Measurements from ENCODE around the gene HYOU1. TPM values are rescaled to one million over a fixed set of nuclear protein-coding genes. Genes with fewer than 3 reads are reported as not detected.

HYOU1 gene
- total and polyA plus RNA-seq, 7 donors = 6.0 to 106 (median 26.8) TPM

- H3K4me1 ChIP-seq = peaks cover 0 to 37% (median 22%) of the 10 kb centered on the region in 4 donors
- peak overlapping the region; percentile 71 to 96 (median 86) for H3K4me3 ChIP-seq
- TF ChIP-seq EP300 (IDR thresholded peaks at IDR 0.05) = no peak
- peak; percentile 64 to 76 (median 66) for TF ChIP-seq CTCF (IDR thresholded peaks at IDR 0.05)
- intact Hi-C loops (cut with DNase I) = loop anchor here (2.0 to 5.0 kb wide), 3 partner anchors 77 to 222 kb away; partner anchors contain the start of genes MCAM, RPS25 and TRAPPC4
- H3K27me3 ChIP-seq = no peaks in the 10 kb centered on the region
- peak; percentile 94 for DNase-seq
- H3K36me3 ChIP-seq = peaks cover 8 to 26% (median 11%) of the 10 kb centered on the region in 4 donors
- H3K27ac ChIP-seq = peak overlapping the region; percentile 97 to 99 (median 98)
- 0 to 1% methylated on average over 19 of the region's 19 CpGs for WGBS, 2 donors
- H3K9me3 ChIP-seq = no peaks in the 10 kb centered on the region
Measured at GRCh38 chr11:119094816-119095065, 37.7 kb upstream of the HYOU1 start.

- H3K4me3 ChIP-seq = peak overlapping the region; percentile 71 to 96 (median 86)
- no peaks in the 10 kb centered on the region for H3K27me3 ChIP-seq
- peak overlapping the region; percentile 97 to 99 (median 98) for H3K27ac ChIP-seq
- WGBS, 2 donors = 1% methylated on average over 81 of the region's 81 CpGs
- no peak for TF ChIP-seq EP300 (IDR thresholded peaks at IDR 0.05)
- TF ChIP-seq POLR2AphosphoS5 (IDR thresholded peaks at IDR 0.05) = peak in 2 of 4 donors; percentile 4 to 13
- intact Hi-C loops (cut with DNase I) = loop anchor here (2.0 kb wide), 2 partner anchors 103 to 223 kb away; partner anchors contain the start of gene MCAM
- peaks cover 0 to 37% (median 22%) of the 10 kb centered on the region in 4 donors for H3K4me1 ChIP-seq
- H3K36me3 ChIP-seq = peaks cover 8 to 26% (median 11%) of the 10 kb centered on the region in 4 donors
- no peak for DNase-seq
- H3K9me3 ChIP-seq = no peaks in the 10 kb centered on the region
Measured at GRCh38 chr11:119093942-119094815, 37.2 kb upstream of the HYOU1 start.

GRCh38 chr11:119092880-119093842, 36.2 kb upstream of the HYOU1 start:
- WGBS, 2 donors = 27 to 52% methylated on average over 12 of the region's 12 CpGs
- peaks cover 0 to 37% (median 22%) of the 10 kb centered on the region in 4 donors for H3K4me1 ChIP-seq
- DNase-seq = peak; percentile 59
- H3K4me3 ChIP-seq = peak overlapping the region; percentile 71 to 96 (median 86)
- no peak for TF ChIP-seq POLR2AphosphoS5 (IDR thresholded peaks at IDR 0.05)
- no peak for TF ChIP-seq EP300 (IDR thresholded peaks at IDR 0.05)
- no peak for TF ChIP-seq CTCF (IDR thresholded peaks at IDR 0.05)
- TF ChIP-seq POLR2A (IDR thresholded peaks at IDR 0.05) = no peak
- H3K27me3 ChIP-seq = no peaks in the 10 kb centered on the region
- peaks cover 8 to 21% (median 9%) of the 10 kb centered on the region in 4 donors for H3K36me3 ChIP-seq
- intact Hi-C loops (cut with DNase I) = no loop called here
- H3K27ac ChIP-seq = peak overlapping the region; percentile 97 to 99 (median 98)
- H3K9me3 ChIP-seq = no peaks in the 10 kb centered on the region

GRCh38 chr11:119091966-119092879, 35.2 kb upstream of the HYOU1 start:
- peaks cover 0 to 37% (median 22%) of the 10 kb centered on the region in 4 donors for H3K4me1 ChIP-seq
- intact Hi-C loops (cut with DNase I) = no loop called here
- H3K4me3 ChIP-seq = no peak overlapping the region
- TF ChIP-seq POLR2A (IDR thresholded peaks at IDR 0.05) = no peak
- no peak for TF ChIP-seq EP300 (IDR thresholded peaks at IDR 0.05)
- TF ChIP-seq CTCF (IDR thresholded peaks at IDR 0.05) = no peak
- peaks cover 0 to 12% (median 2%) of the 10 kb centered on the region in 4 donors for H3K36me3 ChIP-seq
- H3K27me3 ChIP-seq = no peaks in the 10 kb centered on the region
- DNase-seq = no peak
- 86 to 87% methylated on average over 13 of the region's 13 CpGs for WGBS, 2 donors
- peak overlapping the region in 3 of 4 donors; percentile 97 to 98 (median 98) for H3K27ac ChIP-seq
- no peaks in the 10 kb centered on the region for H3K9me3 ChIP-seq

All from sigmoid colon (tissue), 7 donors.